ENCODE data around the gene KCTD13. TPM values are rescaled to one million over a fixed set of nuclear protein-coding genes. Genes with fewer than 3 reads are reported as not detected.

Gene KCTD13
- total RNA-seq, 3 donors from 2014 or later = 14.3 to 20.5 (median 18.7) TPM

DNA sequence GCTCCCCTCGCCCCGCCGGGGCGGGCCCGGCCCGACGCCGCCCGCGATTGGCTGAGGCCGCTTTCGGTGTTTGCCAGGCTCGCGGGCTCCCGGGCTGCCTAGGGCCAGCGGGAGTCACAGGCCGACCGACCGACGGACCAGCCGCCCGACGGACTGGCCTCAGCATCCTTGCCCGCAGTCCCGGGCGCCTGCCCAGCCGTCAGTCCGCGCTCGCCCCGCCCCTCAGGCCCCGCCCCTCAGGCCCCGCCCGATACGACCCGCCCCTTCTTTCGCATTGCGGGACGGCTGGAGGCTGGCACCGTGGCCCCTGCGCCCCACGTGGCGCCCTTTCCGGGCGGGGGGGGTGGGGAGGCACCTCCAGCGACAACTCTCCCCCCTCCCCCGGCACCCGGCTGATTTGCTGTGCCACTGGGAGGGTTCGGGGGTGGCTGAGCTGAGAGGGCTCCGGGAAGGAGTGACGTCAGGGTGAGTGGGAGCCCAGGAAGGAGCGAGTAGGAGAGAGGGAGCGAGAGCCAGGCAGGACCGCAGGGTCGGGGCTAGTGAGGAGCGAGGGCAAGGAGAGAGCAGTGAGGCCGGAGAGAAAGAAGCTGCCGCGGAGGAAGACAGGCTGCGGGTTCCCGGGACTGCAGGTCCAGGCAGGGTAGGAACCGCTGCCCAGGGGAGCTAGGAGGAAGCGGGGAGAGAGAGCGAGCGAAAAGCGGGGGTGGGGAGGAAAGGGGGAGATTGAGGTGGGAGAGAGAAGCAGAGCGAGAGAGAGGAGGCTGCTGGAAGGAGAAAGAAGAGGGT, 25.7 kb downstream of the KCTD13 start, which contains the start of gene ASPHD1:
Gene ASPHD1, plus strand, starts transcription at position 387 of the 786 bp plus-strand sequence. CDS start 484 bp downstream, outside the sequence.
- Histone ChIP-seq H3K4me1 (no peaks in the 10 kb centered on the region), H3K36me3 (no peaks in the 10 kb centered on the region), H3K27ac (peak within 1 kb of the TSS; percentile 64 to 73), H3K27me3 (peaks cover 0 to 10% of the 10 kb centered on the region in 2 donors), H3K9me3 (no peaks in the 10 kb centered on the region), H3K4me3 (peak within 1 kb of the TSS; percentile 45 to 73 (median 70))
- intact Hi-C loops (cut with DNase I; ENCODE audit: low total_unique reads) = loop anchor here (1.0 kb wide), 1 partner anchor 25 kb away; no protein-coding TSS in a partner anchor
- no peak for TF ChIP-seq POLR2A (IDR thresholded peaks at IDR 0.05)
- no peak for TF ChIP-seq POLR2AphosphoS5 (IDR thresholded peaks at IDR 0.05)
- TF ChIP-seq, protein P1, sequence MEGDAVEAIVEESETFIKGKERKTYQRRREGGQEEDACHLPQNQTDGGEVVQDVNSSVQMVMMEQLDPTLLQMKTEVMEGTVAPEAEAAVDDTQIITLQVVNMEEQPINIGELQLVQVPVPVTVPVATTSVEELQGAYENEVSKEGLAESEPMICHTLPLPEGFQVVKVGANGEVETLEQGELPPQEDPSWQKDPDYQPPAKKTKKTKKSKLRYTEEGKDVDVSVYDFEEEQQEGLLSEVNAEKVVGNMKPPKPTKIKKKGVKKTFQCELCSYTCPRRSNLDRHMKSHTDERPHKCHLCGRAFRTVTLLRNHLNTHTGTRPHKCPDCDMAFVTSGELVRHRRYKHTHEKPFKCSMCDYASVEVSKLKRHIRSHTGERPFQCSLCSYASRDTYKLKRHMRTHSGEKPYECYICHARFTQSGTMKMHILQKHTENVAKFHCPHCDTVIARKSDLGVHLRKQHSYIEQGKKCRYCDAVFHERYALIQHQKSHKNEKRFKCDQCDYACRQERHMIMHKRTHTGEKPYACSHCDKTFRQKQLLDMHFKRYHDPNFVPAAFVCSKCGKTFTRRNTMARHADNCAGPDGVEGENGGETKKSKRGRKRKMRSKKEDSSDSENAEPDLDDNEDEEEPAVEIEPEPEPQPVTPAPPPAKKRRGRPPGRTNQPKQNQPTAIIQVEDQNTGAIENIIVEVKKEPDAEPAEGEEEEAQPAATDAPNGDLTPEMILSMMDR (IDR thresholded peaks at IDR 0.05) = no peak
- DNase-seq (ENCODE audit: low spot score in 2 of 2) = peak in 1 of 2 donors; percentile 26

- TF ChIP-seq, protein P1 (IDR thresholded peaks at IDR 0.05) = peak in 1 of 3 donors; percentile 33
- no peak for TF ChIP-seq POLR2AphosphoS5 (IDR thresholded peaks at IDR 0.05)
- peak; percentile 55 to 83 for DNase-seq (ENCODE audit: low spot score in 2 of 2)
- intact Hi-C loops (cut with DNase I; ENCODE audit: low total_unique reads) = loop anchor here (1.0 to 10.0 kb wide), 2 partner anchors 26 to 1875 kb away; no protein-coding TSS in a partner anchor
- no peaks in the 10 kb centered on the region for H3K36me3 ChIP-seq
- H3K27me3 ChIP-seq = peaks cover 0 to 10% of the 10 kb centered on the region in 2 donors
- no peaks in the 10 kb centered on the region for H3K4me1 ChIP-seq
- H3K27ac ChIP-seq = peak within 1 kb of the TSS; percentile 64 to 73
- no peaks in the 10 kb centered on the region for H3K9me3 ChIP-seq
- H3K4me3 ChIP-seq = peak within 1 kb of the TSS; percentile 45 to 73 (median 70)
Observed at GRCh38 chr16:29899516-29900101, 26.4 kb downstream of the KCTD13 start, which contains the start of gene SEZ6L2. TSS of gene SEZ6L2 (minus strand) at chr16:29899550. CDS start at chr16:29899019, 531 bp downstream.

- DNase-seq (ENCODE audit: low spot score in 2 of 2) = peak in 1 of 2 donors; percentile 64
- Histone ChIP-seq H3K4me3 (peak overlapping the region in 2 of 3 donors; percentile 70 to 73), H3K9me3 (no peaks in the 10 kb centered on the region), H3K27ac (peak overlapping the region; percentile 64 to 73), H3K27me3 (peaks cover 0 to 10% of the 10 kb centered on the region in 2 donors), H3K36me3 (no peaks in the 10 kb centered on the region), H3K4me1 (no peaks in the 10 kb centered on the region)
- TF ChIP-seq POLR2AphosphoS5 (IDR thresholded peaks at IDR 0.05) = no peak
- intact Hi-C loops (cut with DNase I; ENCODE audit: low total_unique reads) = loop anchor here (10.0 kb wide), 1 partner anchor 1876 kb away; no protein-coding TSS in a partner anchor
Observed at GRCh38 chr16:29898804-29899515, 27.1 kb downstream of the KCTD13 start.

- peak overlapping the region in 2 of 3 donors; percentile 70 to 73 for H3K4me3 ChIP-seq
- no peaks in the 10 kb centered on the region for H3K36me3 ChIP-seq
- H3K27ac ChIP-seq = no peak overlapping the region
- intact Hi-C loops (cut with DNase I; ENCODE audit: low total_unique reads) = loop anchor here (10.0 kb wide), 1 partner anchor 1877 kb away; no protein-coding TSS in a partner anchor
- no peaks in the 10 kb centered on the region for H3K4me1 ChIP-seq
- no peak for TF ChIP-seq POLR2A (IDR thresholded peaks at IDR 0.05)
- TF ChIP-seq, protein P1 (IDR thresholded peaks at IDR 0.05) = no peak
- TF ChIP-seq POLR2AphosphoS5 (IDR thresholded peaks at IDR 0.05) = no peak
- peaks cover 0 to 10% of the 10 kb centered on the region in 2 donors for H3K27me3 ChIP-seq
- no peaks in the 10 kb centered on the region for H3K9me3 ChIP-seq
- no peak for DNase-seq (ENCODE audit: low spot score in 2 of 2)
Observed at GRCh38 chr16:29898135-29898803, 27.8 kb downstream of the KCTD13 start.

DNA sequence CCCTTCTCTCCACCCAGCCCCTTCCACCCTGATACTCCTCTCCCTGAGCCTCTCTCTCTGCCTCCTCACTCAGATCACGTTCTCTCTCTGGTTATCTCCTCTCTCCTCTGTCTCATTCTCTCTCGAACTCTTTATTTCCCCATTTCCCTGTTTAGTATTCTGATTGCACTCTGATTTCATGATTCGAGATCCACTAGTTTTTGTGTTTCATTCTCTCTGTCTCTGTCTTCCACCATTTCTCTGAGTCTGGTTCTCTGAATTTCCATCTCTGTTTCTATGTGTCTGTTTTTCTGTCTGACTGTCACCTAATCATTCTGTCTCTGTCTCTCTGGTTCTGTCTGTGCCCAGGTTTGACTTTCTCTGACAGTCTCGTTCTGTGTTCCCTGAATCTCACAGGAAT, 28.7 kb downstream of the KCTD13 start:
- H3K27ac ChIP-seq = no peak overlapping the region
- intact Hi-C loops (cut with DNase I; ENCODE audit: low total_unique reads) = loop anchor here (10.0 kb wide), 1 partner anchor 1877 kb away; no protein-coding TSS in a partner anchor
- DNase-seq (ENCODE audit: low spot score in 2 of 2) = no peak
- no peaks in the 10 kb centered on the region for H3K4me1 ChIP-seq
- peaks cover 0 to 10% of the 10 kb centered on the region in 2 donors for H3K27me3 ChIP-seq
- TF ChIP-seq POLR2A (IDR thresholded peaks at IDR 0.05) = no peak
- TF ChIP-seq, protein P1 (IDR thresholded peaks at IDR 0.05) = no peak
- no peak for TF ChIP-seq POLR2AphosphoS5 (IDR thresholded peaks at IDR 0.05)
- H3K36me3 ChIP-seq = no peaks in the 10 kb centered on the region
- H3K4me3 ChIP-seq = no peak overlapping the region
- no peaks in the 10 kb centered on the region for H3K9me3 ChIP-seq

Data from breast epithelium (tissue), 4 donors.